ENCODE measurements around the gene SKIL. TPM values are rescaled to one million over a fixed set of nuclear protein-coding genes. Genes with fewer than 3 reads are reported as not detected.

SKIL gene
- total RNA-seq, 1 experiment from 2014 or later: 47.9 TPM

GRCh38 chr3:170425491-170426239 lies 68.2 kb downstream of the SKIL start:
- ChIA-PET POLR2A (ENCODE audit: low non-redundant PET) (no interaction called here), CTCF (no interaction called here)
- Histone ChIP-seq H3K9me3 (ENCODE audit: low read depth, low read length, poor library complexity, severe bottlenecking) (no peaks in the 10 kb centered on the region), H3K4me1 (ENCODE audit: insufficient read depth, low read length, poor library complexity, severe bottlenecking) (no peaks in the 10 kb centered on the region), H3K4me3 (ENCODE audit: low read depth, low read length, poor library complexity, severe bottlenecking) (no peak overlapping the region), H3K27me3 (replicated peaks; ENCODE audit: insufficient read depth, low read depth, low read length, poor library complexity) (no peaks in the 10 kb centered on the region), H3K36me3 (ENCODE audit: insufficient read depth, low read length, poor library complexity, severe bottlenecking) (no peaks in the 10 kb centered on the region), H3K27ac (ENCODE audit: low read depth, low read length, poor library complexity, severe bottlenecking) (no peak overlapping the region)
- intact Hi-C loops (cut with micrococcal nuclease; ENCODE audit: unreplicated experiment): no loop called here
- TF ChIP-seq CTCF (conservative IDR thresholded peaks at IDR 0.05; ENCODE audit: low read depth, low read length) (no peak), EZH2 (IDR thresholded peaks at IDR 0.05; ENCODE audit: borderline replicate concordance, low read depth, low read length, poor library complexity, severe bottlenecking) (no peak)
- no TSS peak for BruUV-seq (replicated peaks)
- DNase-seq (ENCODE audit: low spot score): no peak

GRCh38 chr3:170426240-170426797 lies 68.8 kb downstream of the SKIL start:
- no TSS peak for BruUV-seq (replicated peaks)
- intact Hi-C loops (cut with micrococcal nuclease; ENCODE audit: unreplicated experiment): no loop called here
- no peak overlapping the region for H3K27ac ChIP-seq (ENCODE audit: low read depth, low read length, poor library complexity, severe bottlenecking)

DNA sequence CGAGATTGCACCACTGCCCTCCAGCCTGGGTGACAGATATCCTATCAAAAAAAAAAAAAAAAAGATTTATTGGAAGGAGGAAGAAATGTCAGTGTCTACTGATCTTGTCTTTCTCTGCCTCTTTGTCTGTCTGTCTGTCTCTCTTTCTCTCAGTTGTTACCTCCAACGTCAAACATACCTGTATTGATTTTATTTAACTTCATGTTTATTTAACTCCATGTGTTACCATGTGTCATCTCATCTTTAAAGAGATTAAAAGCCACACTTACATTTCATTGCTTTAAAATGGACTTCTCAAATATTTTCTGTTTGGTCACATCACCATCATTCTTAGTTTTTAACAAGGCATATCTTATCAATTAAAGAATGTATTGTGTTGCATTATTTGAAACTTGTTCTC lies 70.6 kb downstream of the SKIL start:
- no peak overlapping the region for H3K4me3 ChIP-seq (ENCODE audit: low read depth, low read length, poor library complexity, severe bottlenecking)
- intact Hi-C loops (cut with micrococcal nuclease; ENCODE audit: unreplicated experiment): no loop called here
- DNase-seq (ENCODE audit: low spot score): no peak
- H3K36me3 ChIP-seq (ENCODE audit: insufficient read depth, low read length, poor library complexity, severe bottlenecking): no peaks in the 10 kb centered on the region
- no TSS peak for BruUV-seq (replicated peaks)
- no peaks in the 10 kb centered on the region for H3K27me3 ChIP-seq (replicated peaks; ENCODE audit: insufficient read depth, low read depth, low read length, poor library complexity)
- no peak overlapping the region for H3K27ac ChIP-seq (ENCODE audit: low read depth, low read length, poor library complexity, severe bottlenecking)
- TF ChIP-seq EZH2 (IDR thresholded peaks at IDR 0.05; ENCODE audit: borderline replicate concordance, low read depth, low read length, poor library complexity, severe bottlenecking) (no peak), CTCF (conservative IDR thresholded peaks at IDR 0.05; ENCODE audit: low read depth, low read length) (no peak)
- H3K4me1 ChIP-seq (ENCODE audit: insufficient read depth, low read length, poor library complexity, severe bottlenecking): no peaks in the 10 kb centered on the region
- H3K9me3 ChIP-seq (ENCODE audit: low read depth, low read length, poor library complexity, severe bottlenecking): no peaks in the 10 kb centered on the region
- POLR2A ChIA-PET (ENCODE audit: low non-redundant PET): no interaction called here
- CTCF ChIA-PET: no interaction called here

More at GRCh38 chr3:170426240-170426797, 68.8 kb downstream of the SKIL start:
- H3K36me3 ChIP-seq (ENCODE audit: insufficient read depth, low read length, poor library complexity, severe bottlenecking): no peaks in the 10 kb centered on the region
- TF ChIP-seq CTCF (conservative IDR thresholded peaks at IDR 0.05; ENCODE audit: low read depth, low read length) (no peak), EZH2 (IDR thresholded peaks at IDR 0.05; ENCODE audit: borderline replicate concordance, low read depth, low read length, poor library complexity, severe bottlenecking) (no peak)
- ChIA-PET CTCF (no interaction called here), POLR2A (ENCODE audit: low non-redundant PET) (no interaction called here)
- H3K27me3 ChIP-seq (replicated peaks; ENCODE audit: insufficient read depth, low read depth, low read length, poor library complexity): no peaks in the 10 kb centered on the region
- no peak for DNase-seq (ENCODE audit: low spot score)
- no peak overlapping the region for H3K4me3 ChIP-seq (ENCODE audit: low read depth, low read length, poor library complexity, severe bottlenecking)
- no peaks in the 10 kb centered on the region for H3K9me3 ChIP-seq (ENCODE audit: low read depth, low read length, poor library complexity, severe bottlenecking)
- no peaks in the 10 kb centered on the region for H3K4me1 ChIP-seq (ENCODE audit: insufficient read depth, low read length, poor library complexity, severe bottlenecking)
